SK-N-SH (cell line): Measurements from ENCODE around the gene EXOC2. TPM values are rescaled to one million over a fixed set of nuclear protein-coding genes. Genes with fewer than 3 reads are reported as not detected.

Experiments
- CTCF ChIA-PET: fragments of 300-600, 350-600 bp; formaldehyde crosslinking; extraction: SDS; loops from one replicate; lab custom pipeline; 2021; lab: Yijun Ruan, JAX
- POLR2A ChIA-PET: fragments of 350-600 bp; sonication (Branson Sonifier 250); formaldehyde crosslinking; extraction: SDS; loops from one replicate; lab custom pipeline; 2020; ENCODE audit warnings: antibody characterized with exemption, inconsistent platforms; lab: Yijun Ruan, JAX
- DNase-seq: peaks from one replicate; pipeline ENCODE4 v3.0.0; 2012
- H2AFZ ChIP-seq: fragments of 200-600 bp; sonication (generic); 2 replicates; pipeline ENCODE4 v1.8.1; 2016; ENCODE audit warnings: antibody characterized with exemption, mild to moderate bottlenecking, low read depth
- H3F3A ChIP-seq: fragments of 200-600 bp; sonication (generic); replicated peaks from 2 replicates; pipeline ENCODE3; 2016; ENCODE audit warnings: antibody characterized with exemption, mild to moderate bottlenecking; ENCODE audit not compliant: insufficient read depth
- H3K27ac ChIP-seq, 2 experiments: fragments of 200-500 bp in 1 of 2; fragments of 200-600 bp in 1 of 2; sonication (Bioruptor generic) in 1 of 2; sonication (generic), shearing (Covaris generic) in 1 of 2; 2 replicates each; pipeline versions ENCODE4 v1.5.1 to v1.6.1; 2014 to 2016; ENCODE audit warnings: low read depth in 2 of 2, inconsistent platforms in 1 of 2, low read length in 1 of 2, mild to moderate bottlenecking in 1 of 2, mixed read lengths in 1 of 2
- H3K27me3 ChIP-seq: fragments of 200-600 bp; sonication (generic), shearing (Covaris generic); 2 replicates; pipeline ENCODE4 v1.6.1; 2016; ENCODE audit warnings: mixed run types; ENCODE audit not compliant: insufficient read depth
- H3K36me3 ChIP-seq, 2 experiments: fragments of 200-500 bp in 1 of 2; fragments of 200-600 bp in 1 of 2; sonication (Bioruptor generic) in 1 of 2; sonication (generic) in 1 of 2; replicated peaks in 1 of 2; 2 replicates each; pipeline versions ENCODE3 to v1.5.1; 2014 to 2016; ENCODE audit warnings: low read length in 1 of 2, mild to moderate bottlenecking in 1 of 2; ENCODE audit not compliant: insufficient read depth in 2 of 2, control insufficient read depth in 1 of 2
- H3K4me1 ChIP-seq, 2 experiments: fragments of 200-500 bp in 1 of 2; fragments of 200-600 bp in 1 of 2; sonication (Bioruptor generic) in 1 of 2; sonication (generic), shearing (Covaris generic) in 1 of 2; 2 replicates each; pipeline versions ENCODE4 v1.5.1 to v1.6.1; 2014 to 2016; ENCODE audit warnings: low read depth in 1 of 2, low read length in 1 of 2, mixed run types in 1 of 2; ENCODE audit not compliant: insufficient read depth in 2 of 2, control insufficient read depth in 1 of 2
- H3K4me2 ChIP-seq: fragments of 200-600 bp; sonication (generic), shearing (Covaris generic); 2 replicates; pipeline ENCODE4 v1.6.1; 2017; ENCODE audit warnings: mixed run types
- H3K4me3 ChIP-seq, 2 experiments: fragments of 200-500 bp in 1 of 2; fragments of 200-600 bp in 1 of 2; sonication (Bioruptor generic) in 1 of 2; sonication (generic), shearing (Covaris generic) in 1 of 2; 2 replicates each; pipeline versions ENCODE4 v1.5.1 to v1.8.1; 2014 to 2016; ENCODE audit warnings: low read depth in 2 of 2, inconsistent platforms in 1 of 2, low read length in 1 of 2, mild to moderate bottlenecking in 1 of 2, mixed read lengths in 1 of 2, moderate library complexity in 1 of 2
- H3K79me2 ChIP-seq: fragments of 200-600 bp; sonication (generic); 2 replicates; pipeline ENCODE4 v1.8.1; 2017; ENCODE audit warnings: mild to moderate bottlenecking; ENCODE audit not compliant: insufficient read depth
- H3K9ac ChIP-seq: fragments of 200-600 bp; sonication (generic); 2 replicates; pipeline ENCODE4 v1.6.1; 2017; ENCODE audit warnings: mixed run types
- H3K9me2 ChIP-seq: fragments of 200-600 bp; sonication (generic); 2 replicates; pipeline ENCODE4 v1.6.1; 2017; ENCODE audit warnings: mixed run types
- H3K9me3 ChIP-seq: fragments of 200-600 bp; sonication (generic); 2 replicates; pipeline ENCODE4 v1.6.1; 2017; ENCODE audit warnings: mixed run types, mild to moderate bottlenecking, moderate library complexity
- H4K20me1 ChIP-seq: fragments of 200-600 bp; sonication (generic); 2 replicates; pipeline ENCODE4 v1.6.1; 2017; ENCODE audit warnings: mild to moderate bottlenecking, mixed run types; ENCODE audit not compliant: insufficient read depth
- ELF1 ChIP-seq: IDR thresholded peaks from 2 replicates; pipeline ENCODE4 v1.4.0; 2012
- FOXM1 ChIP-seq: IDR thresholded peaks from 2 replicates; pipeline ENCODE4 v1.4.0; 2012; ENCODE audit warnings: low read depth, mild to moderate bottlenecking
- GABPA ChIP-seq: IDR thresholded peaks from 2 replicates; pipeline ENCODE4 v1.4.0; 2012; ENCODE audit warnings: low read depth, mild to moderate bottlenecking
- IRF3 ChIP-seq: fragments of 150-350 bp; IDR thresholded peaks from 2 replicates; pipeline ENCODE4 v1.6.1; 2016; ENCODE audit warnings: mild to moderate bottlenecking, low read depth, low read length
- JUND ChIP-seq: IDR thresholded peaks from 2 replicates; pipeline ENCODE4 v1.4.0; 2012
- MAX ChIP-seq: IDR thresholded peaks from 2 replicates; pipeline ENCODE4 v1.4.0; 2012; ENCODE audit warnings: low read depth
- MEF2A ChIP-seq: IDR thresholded peaks from 2 replicates; pipeline ENCODE4 v1.4.0; 2012; ENCODE audit warnings: low read depth, borderline replicate concordance
- PBX3 ChIP-seq: IDR thresholded peaks from 2 replicates; pipeline ENCODE4; 2012
- POLR2AphosphoS5 ChIP-seq: IDR thresholded peaks from 2 replicates; pipeline ENCODE4 v1.6.1; 2012; ENCODE audit warnings: low read depth, low read length
- RFX5 ChIP-seq: IDR thresholded peaks from 2 replicates; pipeline ENCODE4 v1.6.1; 2012; ENCODE audit warnings: mild to moderate bottlenecking, improper control_type of control experiment, low read length
- RXRA ChIP-seq: IDR thresholded peaks from 2 replicates; pipeline ENCODE4 v1.4.0; 2012; ENCODE audit warnings: low read depth, mild to moderate bottlenecking, borderline replicate concordance
- SIN3A ChIP-seq: IDR thresholded peaks from 2 replicates; pipeline ENCODE4 v1.6.1; 2012; ENCODE audit warnings: low read depth, mild to moderate bottlenecking, low read length, moderate library complexity, borderline replicate concordance
- SMC3 ChIP-seq: IDR thresholded peaks from 2 replicates; pipeline ENCODE4 v1.6.1; 2012; ENCODE audit warnings: low read depth, low read length, improper control_type of control experiment
- TCF12 ChIP-seq: IDR thresholded peaks from 2 replicates; pipeline ENCODE4 v1.4.0; 2012
- YY1 ChIP-seq: IDR thresholded peaks from 2 replicates; pipeline ENCODE4 v1.4.0; 2012; ENCODE audit warnings: low read depth, mild to moderate bottlenecking
- WGBS: methylation state at CpG from one replicate; pipeline ENCODE4 v1.1.6; 2017; ENCODE audit warnings: low lambda C conversion rate; 5-methylcytosine and 5-hydroxymethylcytosine counted together
- polyA plus RNA-seq, 3 experiments: library from polyadenylated mRNA; depleted of rRNA; stranded (reverse); fragments of >200 nt; gene quantifications; 2 replicates each; pipeline ENCODE4 v1.2.3, GENCODE V29; 2012
- TF ChIP-seq, protein P1 (sequence below): IDR thresholded peaks from 2 replicates; pipeline ENCODE4 v1.4.0; 2012; ENCODE audit warnings: low read depth, borderline replicate concordance
- TF ChIP-seq, protein P2 (sequence below): fragments of 200-600 bp; sonication (generic); IDR thresholded peaks from 2 replicates; pipeline ENCODE4 v1.6.1; 2017; ENCODE audit warnings: antibody characterized with exemption, mild to moderate bottlenecking, moderate library complexity

Gene EXOC2
- polyA plus RNA-seq, 1 of the 3 experiments (the other 2 are of a cell fraction) = 10.6 TPM

GRCh38 chr6:449057-449430 is 243.9 kb downstream of the EXOC2 start:
- H3K36me3 ChIP-seq = no peaks in the 10 kb centered on the region
- POLR2A ChIA-PET = no interaction called here
- WGBS = 28% methylated on average over 9 of the region's 12 CpGs

GRCh38 chr6:448296-449056 is 244.5 kb downstream of the EXOC2 start:
- no peaks in the 10 kb centered on the region; a peak in 1 of 4 replicates for H3K4me1 ChIP-seq
- no peaks in the 10 kb centered on the region for H3K9me2 ChIP-seq
- H3K4me2 ChIP-seq = no peak overlapping the region
- no peak for DNase-seq
- no peak overlapping the region for H3K27ac ChIP-seq
- H3F3A ChIP-seq = no peaks in the 10 kb centered on the region
- WGBS = 29% methylated on average over 19 of the region's 19 CpGs
- no peak overlapping the region for H3K9ac ChIP-seq
- H3K79me2 ChIP-seq = no peaks in the 10 kb centered on the region
- no peaks in the 10 kb centered on the region for H4K20me1 ChIP-seq
- no peak overlapping the region for H3K4me3 ChIP-seq
- no peaks in the 10 kb centered on the region for H3K9me3 ChIP-seq
- H2AFZ ChIP-seq = no peak overlapping the region
- CTCF ChIA-PET = no interaction called here
- H3K27me3 ChIP-seq = peaks cover 66% of the 10 kb centered on the region; the same call in 1 of the 2 replicates
- POLR2A ChIA-PET = no interaction called here
- H3K36me3 ChIP-seq = no peaks in the 10 kb centered on the region
- TF ChIP-seq POLR2AphosphoS5 (no peak), MAX (no peak), IRF3 (no peak), PBX3 (no peak), SIN3A (no peak), YY1 (no peak), MEF2A (no peak), GABPA (no peak), JUND (no peak)
- TF ChIP-seq, protein P1, sequence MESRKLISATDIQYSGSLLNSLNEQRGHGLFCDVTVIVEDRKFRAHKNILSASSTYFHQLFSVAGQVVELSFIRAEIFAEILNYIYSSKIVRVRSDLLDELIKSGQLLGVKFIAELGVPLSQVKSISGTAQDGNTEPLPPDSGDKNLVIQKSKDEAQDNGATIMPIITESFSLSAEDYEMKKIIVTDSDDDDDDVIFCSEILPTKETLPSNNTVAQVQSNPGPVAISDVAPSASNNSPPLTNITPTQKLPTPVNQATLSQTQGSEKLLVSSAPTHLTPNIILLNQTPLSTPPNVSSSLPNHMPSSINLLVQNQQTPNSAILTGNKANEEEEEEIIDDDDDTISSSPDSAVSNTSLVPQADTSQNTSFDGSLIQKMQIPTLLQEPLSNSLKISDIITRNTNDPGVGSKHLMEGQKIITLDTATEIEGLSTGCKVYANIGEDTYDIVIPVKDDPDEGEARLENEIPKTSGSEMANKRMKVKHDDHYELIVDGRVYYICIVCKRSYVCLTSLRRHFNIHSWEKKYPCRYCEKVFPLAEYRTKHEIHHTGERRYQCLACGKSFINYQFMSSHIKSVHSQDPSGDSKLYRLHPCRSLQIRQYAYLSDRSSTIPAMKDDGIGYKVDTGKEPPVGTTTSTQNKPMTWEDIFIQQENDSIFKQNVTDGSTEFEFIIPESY = no peak

More at GRCh38 chr6:449057-449430, 243.9 kb downstream of the EXOC2 start:
- Histone ChIP-seq H3K27ac (no peak overlapping the region), H3K79me2 (no peaks in the 10 kb centered on the region), H3K4me3 (no peak overlapping the region), H3K9me2 (no peaks in the 10 kb centered on the region; the same call in 1 of the 2 replicates), H3K9ac (no peak overlapping the region), H3K9me3 (no peaks in the 10 kb centered on the region), H2AFZ (no peak overlapping the region), H4K20me1 (no peaks in the 10 kb centered on the region), H3K4me2 (no peak overlapping the region), H3K4me1 (no peaks in the 10 kb centered on the region; a peak in 1 of 4 replicates), H3F3A (no peaks in the 10 kb centered on the region), H3K27me3 (peaks cover 62% of the 10 kb centered on the region; the same call in 1 of the 2 replicates)
- TF ChIP-seq ELF1 (no peak), TCF12 (no peak), SMC3 (no peak), FOXM1 (no peak), PBX3 (no peak), RXRA (no peak), JUND (no peak), RFX5 (no peak), MAX (no peak)
- TF ChIP-seq, protein P2, sequence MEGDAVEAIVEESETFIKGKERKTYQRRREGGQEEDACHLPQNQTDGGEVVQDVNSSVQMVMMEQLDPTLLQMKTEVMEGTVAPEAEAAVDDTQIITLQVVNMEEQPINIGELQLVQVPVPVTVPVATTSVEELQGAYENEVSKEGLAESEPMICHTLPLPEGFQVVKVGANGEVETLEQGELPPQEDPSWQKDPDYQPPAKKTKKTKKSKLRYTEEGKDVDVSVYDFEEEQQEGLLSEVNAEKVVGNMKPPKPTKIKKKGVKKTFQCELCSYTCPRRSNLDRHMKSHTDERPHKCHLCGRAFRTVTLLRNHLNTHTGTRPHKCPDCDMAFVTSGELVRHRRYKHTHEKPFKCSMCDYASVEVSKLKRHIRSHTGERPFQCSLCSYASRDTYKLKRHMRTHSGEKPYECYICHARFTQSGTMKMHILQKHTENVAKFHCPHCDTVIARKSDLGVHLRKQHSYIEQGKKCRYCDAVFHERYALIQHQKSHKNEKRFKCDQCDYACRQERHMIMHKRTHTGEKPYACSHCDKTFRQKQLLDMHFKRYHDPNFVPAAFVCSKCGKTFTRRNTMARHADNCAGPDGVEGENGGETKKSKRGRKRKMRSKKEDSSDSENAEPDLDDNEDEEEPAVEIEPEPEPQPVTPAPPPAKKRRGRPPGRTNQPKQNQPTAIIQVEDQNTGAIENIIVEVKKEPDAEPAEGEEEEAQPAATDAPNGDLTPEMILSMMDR = no peak
- CTCF ChIA-PET = no interaction called here
- no peak for DNase-seq
